Activated CD4-positive, CD25-positive, alpha-beta regulatory T cell treated with anti-CD3 and anti-CD28 coated beads, Interleukin-2, amount 50 U/mL, for 72 hours (primary cell): ENCODE results near the gene NKTR.

ENCODE experiments used
- DNase-seq: peaks from one replicate; pipeline ENCODE4 v3.0.0; 2021

NKTR gene

DNA sequence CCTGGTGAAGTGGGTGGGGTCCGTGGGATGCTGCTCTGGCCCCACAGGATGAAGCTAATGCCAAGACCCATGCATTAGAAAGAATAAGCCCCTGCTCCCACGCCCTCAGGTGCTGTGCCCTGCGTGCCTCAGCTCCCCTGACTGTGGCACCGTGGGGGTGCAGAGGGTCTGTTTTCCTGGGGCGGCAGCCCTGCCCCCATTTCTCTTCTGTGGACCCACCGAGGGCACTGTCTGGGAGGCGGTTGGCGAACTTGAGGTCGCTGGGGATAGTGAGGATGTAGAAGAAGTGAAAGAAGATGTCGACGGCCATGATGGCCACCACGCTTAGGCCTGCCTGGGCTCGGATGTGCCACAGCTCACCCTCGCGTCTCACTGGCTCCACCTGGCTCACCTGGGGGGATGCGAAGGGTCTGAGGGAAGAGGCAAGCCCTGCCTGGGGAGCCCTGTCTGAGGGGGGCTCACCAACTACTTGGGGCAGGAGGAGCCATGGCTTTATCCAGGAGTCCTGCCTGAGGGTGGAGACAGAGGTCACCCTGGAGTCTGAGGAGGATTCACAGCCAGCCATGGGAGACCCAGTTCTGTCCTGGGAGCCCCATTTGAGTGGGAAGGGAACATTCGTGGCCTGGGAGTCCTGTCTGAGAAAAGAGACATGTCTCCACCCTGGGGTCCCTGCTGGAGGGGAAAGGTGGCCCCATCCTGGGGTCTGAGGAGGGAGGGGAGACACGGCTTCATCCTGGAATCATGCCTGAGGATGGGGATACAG is 97.0 kb downstream of the NKTR start:
- no peak for DNase-seq
